ENCODE results near the gene ADGRD1. TPM values are rescaled to one million over a fixed set of nuclear protein-coding genes. Genes with fewer than 3 reads are reported as not detected.
"Not testable (repeated sequence)": the region's sequence is repeated elsewhere in the genome, so short reads cannot be mapped to it uniquely, and the experiment has no call there.

Gene ADGRD1
- total RNA-seq, 1 donor from 2014 or later, result 1.7 TPM

DNA sequence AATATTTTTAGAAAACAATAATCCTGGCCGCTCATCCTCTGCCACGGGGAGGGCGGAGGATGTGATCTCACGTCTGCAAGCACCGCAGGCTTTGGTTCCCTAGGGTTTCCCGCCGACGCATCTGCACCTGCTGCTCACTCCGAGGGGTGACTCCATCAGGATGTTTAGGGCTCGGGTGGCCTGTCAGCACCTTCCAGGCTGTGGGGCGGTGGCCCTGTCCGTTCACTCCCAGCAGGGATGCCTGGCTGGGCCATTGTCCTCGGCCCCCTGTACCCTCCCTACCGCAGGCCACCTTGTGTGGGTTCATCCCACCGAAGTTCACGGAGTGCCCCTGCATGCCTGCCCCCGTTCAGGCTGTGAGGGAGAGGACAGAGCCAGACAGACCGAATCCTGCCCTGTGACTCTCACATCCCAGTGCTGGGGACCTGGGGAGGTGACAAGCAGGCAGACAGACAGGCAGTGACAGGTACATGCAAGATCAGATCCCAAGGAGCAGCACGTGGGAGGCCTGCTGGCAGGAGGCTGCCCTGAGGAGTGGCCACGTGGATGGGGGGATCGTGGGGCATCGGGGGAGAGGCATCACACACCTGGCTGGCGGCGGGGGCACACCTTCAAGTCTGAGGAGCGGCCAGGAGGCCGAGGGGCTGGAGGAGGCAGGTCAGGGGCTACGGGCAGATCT is 112.6 kb downstream of the ADGRD1 start:
- DNase-seq (ENCODE audit: low spot score), result no peak
- Mint-ChIP-seq H3K36me3 (ENCODE audit: low read depth, unreplicated experiment) (no peaks in the 10 kb centered on the region), H3K27me3 (ENCODE audit: unreplicated experiment) (no peaks in the 10 kb centered on the region), H3K27ac (ENCODE audit: unreplicated experiment) (no peak overlapping the region), H3K4me1 (ENCODE audit: unreplicated experiment) (no peaks in the 10 kb centered on the region), H3K9me3 (ENCODE audit: unreplicated experiment) (no peaks in the 10 kb centered on the region), H3K4me3 (ENCODE audit: unreplicated experiment) (no peak overlapping the region)
- TF ChIP-seq, protein P1, sequence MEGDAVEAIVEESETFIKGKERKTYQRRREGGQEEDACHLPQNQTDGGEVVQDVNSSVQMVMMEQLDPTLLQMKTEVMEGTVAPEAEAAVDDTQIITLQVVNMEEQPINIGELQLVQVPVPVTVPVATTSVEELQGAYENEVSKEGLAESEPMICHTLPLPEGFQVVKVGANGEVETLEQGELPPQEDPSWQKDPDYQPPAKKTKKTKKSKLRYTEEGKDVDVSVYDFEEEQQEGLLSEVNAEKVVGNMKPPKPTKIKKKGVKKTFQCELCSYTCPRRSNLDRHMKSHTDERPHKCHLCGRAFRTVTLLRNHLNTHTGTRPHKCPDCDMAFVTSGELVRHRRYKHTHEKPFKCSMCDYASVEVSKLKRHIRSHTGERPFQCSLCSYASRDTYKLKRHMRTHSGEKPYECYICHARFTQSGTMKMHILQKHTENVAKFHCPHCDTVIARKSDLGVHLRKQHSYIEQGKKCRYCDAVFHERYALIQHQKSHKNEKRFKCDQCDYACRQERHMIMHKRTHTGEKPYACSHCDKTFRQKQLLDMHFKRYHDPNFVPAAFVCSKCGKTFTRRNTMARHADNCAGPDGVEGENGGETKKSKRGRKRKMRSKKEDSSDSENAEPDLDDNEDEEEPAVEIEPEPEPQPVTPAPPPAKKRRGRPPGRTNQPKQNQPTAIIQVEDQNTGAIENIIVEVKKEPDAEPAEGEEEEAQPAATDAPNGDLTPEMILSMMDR (IDR thresholded peaks at IDR 0.05; ENCODE audit: unreplicated experiment), result no peak

DNA sequence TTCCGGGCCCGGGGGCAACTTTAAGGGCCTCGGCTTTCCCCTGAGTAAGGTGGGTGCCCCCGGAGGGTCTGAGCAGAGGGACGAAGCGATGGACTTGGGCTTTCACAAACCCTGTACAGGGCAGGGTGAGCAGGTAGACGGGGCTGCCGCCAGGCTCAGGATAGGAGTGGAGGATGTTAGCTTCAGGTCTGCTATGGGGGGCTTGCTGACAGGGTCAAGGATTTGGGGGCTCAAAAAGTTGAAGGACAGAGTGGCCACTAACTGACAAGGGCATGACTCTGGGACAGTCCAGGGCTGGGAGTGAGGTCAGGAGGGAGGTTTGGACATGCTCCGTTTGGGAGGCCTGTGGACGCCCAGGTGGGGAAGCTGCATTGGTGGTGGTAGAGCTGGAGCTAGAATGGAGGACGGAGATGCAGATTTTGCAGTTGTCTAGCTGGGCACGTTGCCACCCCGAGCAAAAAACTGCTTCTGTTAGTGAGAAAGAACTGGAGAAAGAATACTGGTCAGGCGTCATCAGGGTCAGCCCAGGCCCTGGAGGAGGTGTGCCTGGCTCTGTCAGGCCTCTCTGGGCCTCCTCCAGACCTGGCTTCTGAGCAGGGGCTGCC is 113.3 kb downstream of the ADGRD1 start:
- H3K27me3 Mint-ChIP-seq (ENCODE audit: unreplicated experiment), result no peaks in the 10 kb centered on the region
- TF ChIP-seq, protein P1 (IDR thresholded peaks at IDR 0.05; ENCODE audit: unreplicated experiment), result no peak
- H3K9me3 Mint-ChIP-seq (ENCODE audit: unreplicated experiment), result no peaks in the 10 kb centered on the region
- no peak for DNase-seq (ENCODE audit: low spot score)
- no peak overlapping the region for H3K27ac Mint-ChIP-seq (ENCODE audit: unreplicated experiment)
- H3K4me3 Mint-ChIP-seq (ENCODE audit: unreplicated experiment), result no peak overlapping the region
- no peaks in the 10 kb centered on the region for H3K4me1 Mint-ChIP-seq (ENCODE audit: unreplicated experiment)
- H3K36me3 Mint-ChIP-seq (ENCODE audit: low read depth, unreplicated experiment), result no peaks in the 10 kb centered on the region

DNA sequence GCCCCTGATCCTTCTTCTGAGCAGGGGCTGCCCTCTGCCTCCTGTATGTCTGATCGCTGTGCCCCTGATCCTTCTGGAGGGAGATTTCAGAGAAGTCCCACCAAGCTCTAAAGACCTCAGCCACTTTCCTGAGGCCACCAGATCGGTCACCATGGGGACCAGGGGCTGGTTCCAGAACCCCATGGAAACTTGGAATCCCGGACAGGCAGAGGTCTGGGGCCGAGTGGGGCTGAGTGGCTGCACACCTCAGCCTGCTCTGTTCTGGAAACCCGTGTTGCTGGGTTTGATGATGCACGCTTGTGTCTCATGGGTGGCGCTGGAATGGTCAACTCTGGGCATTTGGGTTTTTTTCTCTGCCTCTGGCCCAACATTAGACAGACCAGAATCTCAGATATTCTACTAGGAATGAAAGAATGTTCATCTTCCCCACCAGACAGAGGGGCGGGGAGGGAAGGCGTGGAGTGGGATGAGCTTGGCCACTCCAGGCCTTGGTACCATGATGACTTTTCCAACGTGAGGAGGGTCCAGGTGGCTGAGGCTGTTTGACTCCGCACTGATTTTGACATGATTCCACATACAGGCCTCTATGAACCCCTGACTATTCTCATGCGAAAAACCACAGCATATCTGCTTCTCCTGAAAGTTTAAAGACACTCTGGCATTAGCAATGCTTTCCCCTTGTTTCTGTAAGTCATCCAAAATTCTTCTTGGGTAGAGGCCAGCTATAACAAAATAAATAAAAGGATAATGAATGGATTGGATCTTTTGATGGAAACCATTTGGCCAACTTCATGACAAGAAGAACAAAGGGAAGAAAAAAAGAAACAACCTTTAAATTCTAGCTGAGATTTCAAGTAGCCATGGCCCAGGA is 114.5 kb downstream of the ADGRD1 start:
- no peaks in the 10 kb centered on the region for H3K4me1 Mint-ChIP-seq (ENCODE audit: unreplicated experiment)
- H3K36me3 Mint-ChIP-seq (ENCODE audit: low read depth, unreplicated experiment), result peaks cover 2% of the 10 kb centered on the region
- no peak overlapping the region for H3K27ac Mint-ChIP-seq (ENCODE audit: unreplicated experiment)
- TF ChIP-seq, protein P1 (IDR thresholded peaks at IDR 0.05; ENCODE audit: unreplicated experiment), result no peak
- H3K27me3 Mint-ChIP-seq (ENCODE audit: unreplicated experiment), result no peaks in the 10 kb centered on the region
- no peak for DNase-seq (ENCODE audit: low spot score)
- no peaks in the 10 kb centered on the region for H3K9me3 Mint-ChIP-seq (ENCODE audit: unreplicated experiment)
- no peak overlapping the region for H3K4me3 Mint-ChIP-seq (ENCODE audit: unreplicated experiment)

DNA sequence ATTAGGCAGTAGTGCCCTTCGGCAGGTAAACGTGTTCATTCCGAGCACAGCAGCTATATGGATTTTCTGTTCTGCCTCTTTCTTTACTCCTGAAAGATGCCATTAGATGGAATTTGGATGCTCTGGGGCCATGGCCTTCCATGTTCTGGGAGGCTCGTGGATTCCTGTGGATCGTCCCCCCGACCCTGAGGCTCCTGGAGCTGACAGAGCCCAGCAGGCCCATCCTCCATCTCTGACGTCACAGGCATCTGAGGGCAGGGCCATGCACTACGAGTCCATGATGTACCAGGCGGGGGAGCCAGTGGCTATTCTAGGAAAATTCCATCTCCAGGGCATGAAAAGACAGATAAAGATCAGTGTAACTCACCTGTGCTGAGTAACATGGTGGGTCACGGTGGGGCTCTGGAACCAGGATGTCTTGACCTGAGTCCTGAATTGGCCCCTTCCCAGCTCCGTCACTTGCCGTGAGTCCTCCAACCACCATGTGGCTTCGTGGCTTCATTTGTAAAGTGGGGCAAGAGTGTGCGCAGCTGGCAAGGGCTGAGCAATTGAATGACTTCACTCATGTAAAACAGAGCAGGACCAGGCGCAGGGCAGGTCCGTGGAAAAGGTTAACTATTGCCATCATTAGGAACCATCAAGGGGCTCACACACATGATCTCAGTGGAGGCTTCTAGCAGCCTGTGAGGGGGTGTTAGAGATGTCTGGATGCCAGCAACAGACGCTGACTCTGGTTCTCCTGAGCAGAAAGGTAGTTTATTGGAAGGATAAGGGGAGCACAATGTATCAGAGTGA is 115.4 kb downstream of the ADGRD1 start:
- H3K4me3 Mint-ChIP-seq (ENCODE audit: unreplicated experiment); H3K27me3 Mint-ChIP-seq (ENCODE audit: unreplicated experiment); H3K4me1 Mint-ChIP-seq (ENCODE audit: unreplicated experiment); H3K36me3 Mint-ChIP-seq (ENCODE audit: low read depth, unreplicated experiment); H3K9me3 Mint-ChIP-seq (ENCODE audit: unreplicated experiment); DNase-seq (ENCODE audit: low spot score); H3K27ac Mint-ChIP-seq (ENCODE audit: unreplicated experiment): not testable (repeated sequence)

DNA sequence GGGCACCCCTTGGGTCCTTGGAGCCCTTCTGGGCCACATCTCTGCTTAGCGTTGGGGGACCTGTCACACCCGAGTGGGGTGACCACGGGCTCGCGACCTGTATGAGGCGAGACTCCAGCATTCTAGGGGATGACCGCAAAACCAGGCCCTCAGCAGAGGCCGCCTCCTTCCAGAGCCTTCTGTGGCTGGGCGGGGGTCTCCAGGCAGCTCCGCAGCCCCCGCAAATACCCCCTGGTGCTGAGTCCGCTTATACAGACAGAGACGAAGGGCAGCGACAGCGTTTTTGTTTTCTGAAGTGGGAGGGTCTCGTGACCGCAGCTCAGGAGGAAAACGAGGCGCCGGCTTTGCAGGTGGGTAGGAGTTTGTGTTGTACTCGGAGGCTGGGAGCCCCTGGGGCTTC is 116.4 kb downstream of the ADGRD1 start:
- H3K9me3 Mint-ChIP-seq (ENCODE audit: unreplicated experiment); H3K36me3 Mint-ChIP-seq (ENCODE audit: low read depth, unreplicated experiment); H3K4me1 Mint-ChIP-seq (ENCODE audit: unreplicated experiment); H3K4me3 Mint-ChIP-seq (ENCODE audit: unreplicated experiment); H3K27ac Mint-ChIP-seq (ENCODE audit: unreplicated experiment); DNase-seq (ENCODE audit: low spot score); H3K27me3 Mint-ChIP-seq (ENCODE audit: unreplicated experiment): not testable (repeated sequence)

DNA sequence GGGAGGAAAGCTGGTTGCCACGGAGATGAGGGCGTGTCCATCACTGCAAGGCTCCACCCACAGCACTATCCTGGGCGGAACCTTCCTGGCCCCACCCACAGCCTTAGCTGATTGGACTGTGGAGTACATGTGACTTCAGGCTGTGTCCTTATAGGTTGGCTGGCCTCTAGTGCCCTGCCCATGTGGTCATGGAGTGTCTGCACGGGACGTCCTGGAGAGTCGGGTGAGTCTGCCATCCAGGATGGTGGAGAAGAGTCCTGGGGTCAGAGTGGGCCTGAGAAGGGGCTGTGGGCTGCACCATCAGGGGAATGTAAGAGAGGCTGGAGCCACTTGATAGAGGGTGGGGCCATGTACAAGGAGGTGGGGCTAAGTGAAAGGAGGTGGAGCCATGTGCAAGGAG is 117.0 kb downstream of the ADGRD1 start:
- H3K4me1 Mint-ChIP-seq (ENCODE audit: unreplicated experiment), result not testable (repeated sequence)

DNA sequence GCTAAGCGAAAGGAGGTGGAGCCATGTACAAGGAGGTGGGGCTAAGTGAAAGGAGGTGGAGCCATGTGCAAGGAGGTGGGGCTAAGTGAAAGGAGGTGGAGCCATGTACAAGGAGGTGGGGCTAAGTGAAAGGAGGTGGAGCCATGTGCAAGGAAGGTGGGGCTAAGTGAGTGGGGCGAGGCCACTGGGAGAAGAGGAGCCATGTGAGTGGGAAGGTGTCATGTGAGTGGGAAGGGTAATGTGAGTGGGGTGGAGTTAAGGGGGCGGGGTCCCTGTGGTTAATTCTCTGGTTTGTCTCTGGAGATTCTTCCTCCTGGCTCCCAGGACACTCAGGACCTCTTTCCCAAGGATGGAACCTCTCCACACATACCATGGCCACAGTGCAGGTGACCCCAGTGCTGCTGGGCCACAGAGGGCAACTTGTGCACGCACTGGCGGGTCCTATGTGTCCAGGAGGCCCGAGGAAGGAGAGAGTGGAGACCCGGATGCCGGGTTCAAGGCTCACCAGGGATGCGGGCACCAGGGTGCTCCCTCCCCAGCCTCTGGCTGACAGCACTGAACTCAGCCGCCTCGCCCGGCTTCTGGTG is 117.6 kb downstream of the ADGRD1 start:
- not testable (repeated sequence) for H3K9me3 Mint-ChIP-seq (ENCODE audit: unreplicated experiment); H3K36me3 Mint-ChIP-seq (ENCODE audit: low read depth, unreplicated experiment); H3K27me3 Mint-ChIP-seq (ENCODE audit: unreplicated experiment); H3K27ac Mint-ChIP-seq (ENCODE audit: unreplicated experiment); H3K4me3 Mint-ChIP-seq (ENCODE audit: unreplicated experiment); DNase-seq (ENCODE audit: low spot score); H3K4me1 Mint-ChIP-seq (ENCODE audit: unreplicated experiment)

More for the DNA sequence above, 117.0 kb downstream of the ADGRD1 start:
- not testable (repeated sequence) for H3K27ac Mint-ChIP-seq (ENCODE audit: unreplicated experiment); H3K9me3 Mint-ChIP-seq (ENCODE audit: unreplicated experiment); DNase-seq (ENCODE audit: low spot score); H3K36me3 Mint-ChIP-seq (ENCODE audit: low read depth, unreplicated experiment); H3K27me3 Mint-ChIP-seq (ENCODE audit: unreplicated experiment); H3K4me3 Mint-ChIP-seq (ENCODE audit: unreplicated experiment)

DNA sequence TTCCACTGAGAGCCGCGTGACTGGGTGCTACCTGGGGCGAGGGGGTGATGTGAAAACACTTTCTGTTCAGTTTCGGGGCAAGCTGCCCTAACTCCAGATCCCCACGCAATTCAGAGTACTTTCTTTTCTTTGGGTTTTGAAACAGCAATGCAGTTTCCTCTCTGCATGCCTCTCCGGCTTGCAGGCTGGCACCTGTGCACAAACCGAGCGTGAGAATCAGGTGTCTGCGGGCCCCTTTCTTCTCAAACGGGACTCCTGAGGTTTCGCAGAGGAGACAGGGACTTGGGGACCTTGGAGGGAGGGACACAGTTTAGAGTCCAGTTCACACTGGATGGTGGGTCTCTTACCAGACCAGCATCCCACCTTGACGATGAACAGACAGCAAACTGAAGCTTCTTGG is 118.2 kb downstream of the ADGRD1 start:
- H3K36me3 Mint-ChIP-seq (ENCODE audit: low read depth, unreplicated experiment); DNase-seq (ENCODE audit: low spot score); H3K4me3 Mint-ChIP-seq (ENCODE audit: unreplicated experiment); H3K9me3 Mint-ChIP-seq (ENCODE audit: unreplicated experiment); H3K27ac Mint-ChIP-seq (ENCODE audit: unreplicated experiment); H3K4me1 Mint-ChIP-seq (ENCODE audit: unreplicated experiment); H3K27me3 Mint-ChIP-seq (ENCODE audit: unreplicated experiment): not testable (repeated sequence)

Measured in endothelial cell (in vitro differentiated cells).